ENCODE data around the gene SLC6A9. TPM values are rescaled to one million over a fixed set of nuclear protein-coding genes. Genes with fewer than 3 reads are reported as not detected.

Gene SLC6A9
- total and polyA plus RNA-seq, 4 donors, result 0.57 to 47.7 (median 3.6) TPM

DNA sequence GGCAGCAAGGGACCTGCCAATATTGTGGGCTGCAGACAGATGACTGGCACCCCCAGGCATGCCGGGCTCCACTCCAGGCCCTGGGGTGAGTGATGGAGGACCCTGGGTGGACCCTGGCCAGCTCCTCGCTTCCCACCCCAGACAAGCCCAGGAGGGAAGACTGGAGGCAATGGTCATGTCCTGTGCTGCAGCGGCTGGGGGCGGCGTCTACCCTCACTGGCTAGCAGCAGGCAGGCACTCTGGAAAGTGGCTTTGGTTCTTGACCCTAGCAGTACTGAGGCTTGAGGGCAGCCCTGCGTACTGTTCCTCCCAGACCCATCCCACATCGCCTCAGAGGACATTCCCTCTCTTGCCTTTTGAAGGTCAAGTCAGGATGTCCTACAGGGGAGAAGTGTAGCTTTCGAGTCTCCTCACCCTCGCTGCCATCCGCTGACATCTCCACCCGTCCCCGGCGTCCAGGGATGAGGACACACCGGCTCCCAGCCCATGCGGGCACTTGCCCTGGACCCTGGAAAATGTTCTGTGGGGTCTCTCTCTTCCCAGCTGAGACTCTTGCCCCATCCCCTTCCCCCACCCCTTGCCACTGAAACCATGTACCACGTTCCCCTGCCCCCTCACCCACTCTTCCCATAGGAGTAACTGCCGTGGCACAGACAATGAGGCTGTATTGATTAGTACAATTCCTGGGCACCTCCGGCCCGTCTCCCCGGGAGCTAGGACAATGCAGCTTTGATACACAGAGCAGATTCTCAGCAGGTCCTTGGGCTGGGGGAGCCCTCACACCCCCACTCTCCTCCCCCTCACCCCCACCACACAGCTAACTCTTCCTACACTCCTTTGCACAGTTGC, 15.0 kb downstream of the SLC6A9 start:
- 90% methylated on average over 20 of the region's 20 CpGs for WGBS
- no peak overlapping the region for H3K4me3 ChIP-seq (ENCODE audit: low read depth in 1 of 3, low read length in 3 of 3)
- no peak for TF ChIP-seq SP1 (IDR thresholded peaks at IDR 0.05)
- H3K36me3 ChIP-seq (ENCODE audit: control insufficient read depth in 4 of 4, insufficient read depth in 3 of 4, low read depth in 1 of 4, low read length in 3 of 4), result no peaks in the 10 kb centered on the region
- H3K4me1 ChIP-seq (ENCODE audit: control insufficient read depth in 4 of 4, insufficient read depth in 4 of 4, low read length in 3 of 4), result no peaks in the 10 kb centered on the region
- DNase-seq (ENCODE audit: low spot score), result no peak
- no peak overlapping the region for H3K9ac ChIP-seq (ENCODE audit: low read depth in 1 of 2, low read length in 2 of 2)
- H3K27ac ChIP-seq (ENCODE audit: low read depth in 1 of 2, low read length in 2 of 2), result no peak overlapping the region
- no peaks in the 10 kb centered on the region for H3K9me3 ChIP-seq (ENCODE audit: control insufficient read depth in 4 of 4, low read length in 3 of 4)
- H3K27me3 ChIP-seq (ENCODE audit: control insufficient read depth in 4 of 4, insufficient read depth in 4 of 4, low read length in 3 of 4), result no peaks in the 10 kb centered on the region

DNA sequence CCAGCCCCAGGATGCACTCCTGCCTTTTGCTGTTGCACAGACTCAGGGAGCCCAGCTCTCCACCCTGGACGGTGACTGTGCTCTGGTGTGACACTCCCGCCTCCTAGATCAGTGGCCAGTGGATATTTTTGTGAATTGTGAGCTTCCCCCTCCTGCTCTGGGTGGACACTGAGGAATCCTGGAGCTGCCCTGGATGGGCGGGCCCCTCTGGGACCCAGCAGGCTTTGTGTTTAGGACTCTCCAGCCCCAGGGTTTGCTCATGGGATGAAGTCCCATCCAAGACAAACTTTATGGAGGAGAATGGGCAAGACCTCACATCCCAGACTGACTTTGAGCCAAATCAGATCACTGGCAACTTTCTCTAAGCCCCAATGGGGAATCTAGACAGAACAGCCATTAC, 16.1 kb downstream of the SLC6A9 start:
- H3K4me3 ChIP-seq (ENCODE audit: low read depth in 1 of 3, low read length in 3 of 3), result no peak overlapping the region
- H3K36me3 ChIP-seq (ENCODE audit: control insufficient read depth in 4 of 4, insufficient read depth in 3 of 4, low read depth in 1 of 4, low read length in 3 of 4), result no peaks in the 10 kb centered on the region
- no peak overlapping the region for H3K27ac ChIP-seq (ENCODE audit: low read depth in 1 of 2, low read length in 2 of 2)
- no peak overlapping the region for H3K9ac ChIP-seq (ENCODE audit: low read depth in 1 of 2, low read length in 2 of 2)
- TF ChIP-seq, protein P1, sequence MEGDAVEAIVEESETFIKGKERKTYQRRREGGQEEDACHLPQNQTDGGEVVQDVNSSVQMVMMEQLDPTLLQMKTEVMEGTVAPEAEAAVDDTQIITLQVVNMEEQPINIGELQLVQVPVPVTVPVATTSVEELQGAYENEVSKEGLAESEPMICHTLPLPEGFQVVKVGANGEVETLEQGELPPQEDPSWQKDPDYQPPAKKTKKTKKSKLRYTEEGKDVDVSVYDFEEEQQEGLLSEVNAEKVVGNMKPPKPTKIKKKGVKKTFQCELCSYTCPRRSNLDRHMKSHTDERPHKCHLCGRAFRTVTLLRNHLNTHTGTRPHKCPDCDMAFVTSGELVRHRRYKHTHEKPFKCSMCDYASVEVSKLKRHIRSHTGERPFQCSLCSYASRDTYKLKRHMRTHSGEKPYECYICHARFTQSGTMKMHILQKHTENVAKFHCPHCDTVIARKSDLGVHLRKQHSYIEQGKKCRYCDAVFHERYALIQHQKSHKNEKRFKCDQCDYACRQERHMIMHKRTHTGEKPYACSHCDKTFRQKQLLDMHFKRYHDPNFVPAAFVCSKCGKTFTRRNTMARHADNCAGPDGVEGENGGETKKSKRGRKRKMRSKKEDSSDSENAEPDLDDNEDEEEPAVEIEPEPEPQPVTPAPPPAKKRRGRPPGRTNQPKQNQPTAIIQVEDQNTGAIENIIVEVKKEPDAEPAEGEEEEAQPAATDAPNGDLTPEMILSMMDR (IDR thresholded peaks at IDR 0.05; ENCODE audit: low read depth, low read length, missing input control), result no peak
- no peak for TF ChIP-seq FOXA2 (IDR thresholded peaks at IDR 0.05)
- no peak for TF ChIP-seq RAD21 (IDR thresholded peaks at IDR 0.05)
- no peak for TF ChIP-seq RXRA (IDR thresholded peaks at IDR 0.05)
- no peak for TF ChIP-seq SP1 (IDR thresholded peaks at IDR 0.05)
- no peak for TF ChIP-seq NR2F2 (IDR thresholded peaks at IDR 0.05)
- no peak for TF ChIP-seq YY1 (IDR thresholded peaks at IDR 0.05)
- TF ChIP-seq, protein P2, sequence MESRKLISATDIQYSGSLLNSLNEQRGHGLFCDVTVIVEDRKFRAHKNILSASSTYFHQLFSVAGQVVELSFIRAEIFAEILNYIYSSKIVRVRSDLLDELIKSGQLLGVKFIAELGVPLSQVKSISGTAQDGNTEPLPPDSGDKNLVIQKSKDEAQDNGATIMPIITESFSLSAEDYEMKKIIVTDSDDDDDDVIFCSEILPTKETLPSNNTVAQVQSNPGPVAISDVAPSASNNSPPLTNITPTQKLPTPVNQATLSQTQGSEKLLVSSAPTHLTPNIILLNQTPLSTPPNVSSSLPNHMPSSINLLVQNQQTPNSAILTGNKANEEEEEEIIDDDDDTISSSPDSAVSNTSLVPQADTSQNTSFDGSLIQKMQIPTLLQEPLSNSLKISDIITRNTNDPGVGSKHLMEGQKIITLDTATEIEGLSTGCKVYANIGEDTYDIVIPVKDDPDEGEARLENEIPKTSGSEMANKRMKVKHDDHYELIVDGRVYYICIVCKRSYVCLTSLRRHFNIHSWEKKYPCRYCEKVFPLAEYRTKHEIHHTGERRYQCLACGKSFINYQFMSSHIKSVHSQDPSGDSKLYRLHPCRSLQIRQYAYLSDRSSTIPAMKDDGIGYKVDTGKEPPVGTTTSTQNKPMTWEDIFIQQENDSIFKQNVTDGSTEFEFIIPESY (IDR thresholded peaks at IDR 0.05), result no peak
- no peak for TF ChIP-seq HNF4G (IDR thresholded peaks at IDR 0.05)
- TF ChIP-seq, protein P3, sequence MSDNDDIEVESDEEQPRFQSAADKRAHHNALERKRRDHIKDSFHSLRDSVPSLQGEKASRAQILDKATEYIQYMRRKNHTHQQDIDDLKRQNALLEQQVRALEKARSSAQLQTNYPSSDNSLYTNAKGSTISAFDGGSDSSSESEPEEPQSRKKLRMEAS (IDR thresholded peaks at IDR 0.05), result no peak
- no peak for TF ChIP-seq GABPA (IDR thresholded peaks at IDR 0.05 in 1 of 2, conservative IDR thresholded peaks at IDR 0.05 in 1 of 2)
- TF ChIP-seq EGR1 (IDR thresholded peaks at IDR 0.05; ENCODE audit: low read depth in 2 of 2), result no peak
- TF ChIP-seq, protein P4, sequence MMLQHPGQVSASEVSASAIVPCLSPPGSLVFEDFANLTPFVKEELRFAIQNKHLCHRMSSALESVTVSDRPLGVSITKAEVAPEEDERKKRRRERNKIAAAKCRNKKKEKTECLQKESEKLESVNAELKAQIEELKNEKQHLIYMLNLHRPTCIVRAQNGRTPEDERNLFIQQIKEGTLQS (IDR thresholded peaks at IDR 0.05), result no peak
- TF ChIP-seq, protein P5, sequence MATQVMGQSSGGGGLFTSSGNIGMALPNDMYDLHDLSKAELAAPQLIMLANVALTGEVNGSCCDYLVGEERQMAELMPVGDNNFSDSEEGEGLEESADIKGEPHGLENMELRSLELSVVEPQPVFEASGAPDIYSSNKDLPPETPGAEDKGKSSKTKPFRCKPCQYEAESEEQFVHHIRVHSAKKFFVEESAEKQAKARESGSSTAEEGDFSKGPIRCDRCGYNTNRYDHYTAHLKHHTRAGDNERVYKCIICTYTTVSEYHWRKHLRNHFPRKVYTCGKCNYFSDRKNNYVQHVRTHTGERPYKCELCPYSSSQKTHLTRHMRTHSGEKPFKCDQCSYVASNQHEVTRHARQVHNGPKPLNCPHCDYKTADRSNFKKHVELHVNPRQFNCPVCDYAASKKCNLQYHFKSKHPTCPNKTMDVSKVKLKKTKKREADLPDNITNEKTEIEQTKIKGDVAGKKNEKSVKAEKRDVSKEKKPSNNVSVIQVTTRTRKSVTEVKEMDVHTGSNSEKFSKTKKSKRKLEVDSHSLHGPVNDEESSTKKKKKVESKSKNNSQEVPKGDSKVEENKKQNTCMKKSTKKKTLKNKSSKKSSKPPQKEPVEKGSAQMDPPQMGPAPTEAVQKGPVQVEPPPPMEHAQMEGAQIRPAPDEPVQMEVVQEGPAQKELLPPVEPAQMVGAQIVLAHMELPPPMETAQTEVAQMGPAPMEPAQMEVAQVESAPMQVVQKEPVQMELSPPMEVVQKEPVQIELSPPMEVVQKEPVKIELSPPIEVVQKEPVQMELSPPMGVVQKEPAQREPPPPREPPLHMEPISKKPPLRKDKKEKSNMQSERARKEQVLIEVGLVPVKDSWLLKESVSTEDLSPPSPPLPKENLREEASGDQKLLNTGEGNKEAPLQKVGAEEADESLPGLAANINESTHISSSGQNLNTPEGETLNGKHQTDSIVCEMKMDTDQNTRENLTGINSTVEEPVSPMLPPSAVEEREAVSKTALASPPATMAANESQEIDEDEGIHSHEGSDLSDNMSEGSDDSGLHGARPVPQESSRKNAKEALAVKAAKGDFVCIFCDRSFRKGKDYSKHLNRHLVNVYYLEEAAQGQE (IDR thresholded peaks at IDR 0.05), result no peak
- no peaks in the 10 kb centered on the region for H3K9me3 ChIP-seq (ENCODE audit: control insufficient read depth in 4 of 4, low read length in 3 of 4)
- no peaks in the 10 kb centered on the region for H3K27me3 ChIP-seq (ENCODE audit: control insufficient read depth in 4 of 4, insufficient read depth in 4 of 4, low read length in 3 of 4)
- no peaks in the 10 kb centered on the region for H3K4me1 ChIP-seq (ENCODE audit: control insufficient read depth in 4 of 4, insufficient read depth in 4 of 4, low read length in 3 of 4)
- no peak for DNase-seq (ENCODE audit: low spot score)
- WGBS, result 82% methylated on average over 3 of the region's 3 CpGs

Measured in liver (tissue), 9 donors.